ENCODE measurements around the gene KDM4C.

The KDM4C gene

GRCh38 chr9:7097785-7098752 lies 340.3 kb downstream of the KDM4C start:
- Histone ChIP-seq H3K9me3 (ENCODE audit: insufficient read depth, low read length) (no peaks in the 10 kb centered on the region), H3K79me2 (ENCODE audit: insufficient read depth, low read length) (no peaks in the 10 kb centered on the region), H4K20me1 (ENCODE audit: low read depth, low read length) (no peaks in the 10 kb centered on the region), H3K27ac (ENCODE audit: low read depth, low read length) (no peak overlapping the region), H3K4me2 (ENCODE audit: low read depth, low read length, poor library complexity, severe bottlenecking) (no peak overlapping the region), H3F3A (ENCODE audit: insufficient read depth) (no peaks in the 10 kb centered on the region), H3K4me3 (ENCODE audit: insufficient read depth, low read length, poor library complexity, severe bottlenecking) (no peak overlapping the region), H3K9ac (ENCODE audit: low read length) (no peak overlapping the region), H3K27me3 (ENCODE audit: low read length) (no peaks in the 10 kb centered on the region), H2AFZ (ENCODE audit: low read depth, low read length, severe bottlenecking) (no peak overlapping the region), H3K9me2 (replicated peaks; ENCODE audit: insufficient read depth, low read length) (no peaks in the 10 kb centered on the region), H3K36me3 (ENCODE audit: low read length) (no peaks in the 10 kb centered on the region)
- TF ChIP-seq, protein P1, sequence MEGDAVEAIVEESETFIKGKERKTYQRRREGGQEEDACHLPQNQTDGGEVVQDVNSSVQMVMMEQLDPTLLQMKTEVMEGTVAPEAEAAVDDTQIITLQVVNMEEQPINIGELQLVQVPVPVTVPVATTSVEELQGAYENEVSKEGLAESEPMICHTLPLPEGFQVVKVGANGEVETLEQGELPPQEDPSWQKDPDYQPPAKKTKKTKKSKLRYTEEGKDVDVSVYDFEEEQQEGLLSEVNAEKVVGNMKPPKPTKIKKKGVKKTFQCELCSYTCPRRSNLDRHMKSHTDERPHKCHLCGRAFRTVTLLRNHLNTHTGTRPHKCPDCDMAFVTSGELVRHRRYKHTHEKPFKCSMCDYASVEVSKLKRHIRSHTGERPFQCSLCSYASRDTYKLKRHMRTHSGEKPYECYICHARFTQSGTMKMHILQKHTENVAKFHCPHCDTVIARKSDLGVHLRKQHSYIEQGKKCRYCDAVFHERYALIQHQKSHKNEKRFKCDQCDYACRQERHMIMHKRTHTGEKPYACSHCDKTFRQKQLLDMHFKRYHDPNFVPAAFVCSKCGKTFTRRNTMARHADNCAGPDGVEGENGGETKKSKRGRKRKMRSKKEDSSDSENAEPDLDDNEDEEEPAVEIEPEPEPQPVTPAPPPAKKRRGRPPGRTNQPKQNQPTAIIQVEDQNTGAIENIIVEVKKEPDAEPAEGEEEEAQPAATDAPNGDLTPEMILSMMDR (IDR thresholded peaks at IDR 0.05; ENCODE audit: insufficient read depth, low read length, poor library complexity, severe bottlenecking): no peak
- no peak for TF ChIP-seq EZH2phosphoT487 (conservative IDR thresholded peaks at IDR 0.05; ENCODE audit: low read length)

DNA sequence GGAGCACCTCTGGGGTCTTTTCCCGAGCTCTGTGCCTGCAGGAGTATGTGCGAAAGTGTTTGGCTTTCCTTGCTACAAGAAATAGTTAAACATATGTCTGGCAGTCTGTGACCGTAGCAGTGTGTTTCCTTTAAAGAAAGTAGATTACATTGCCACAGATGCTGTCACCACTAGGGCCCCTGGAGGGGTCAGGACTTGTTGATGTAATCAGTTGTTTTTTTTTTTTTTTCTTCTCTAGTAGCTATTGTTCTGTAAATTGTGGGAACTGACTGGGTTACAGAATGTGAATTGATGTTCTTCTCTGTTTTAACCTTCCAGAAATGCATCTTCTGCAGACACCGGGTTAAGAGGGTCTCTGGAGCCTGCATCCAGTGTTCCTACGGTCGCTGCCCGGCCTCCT lies 345.6 kb downstream of the KDM4C start:
- Histone ChIP-seq H3K27ac (ENCODE audit: low read depth, low read length) (no peak overlapping the region), H3K36me3 (ENCODE audit: low read length) (no peaks in the 10 kb centered on the region; the same call in 1 of the 2 replicates), H4K20me1 (ENCODE audit: low read depth, low read length) (no peaks in the 10 kb centered on the region), H3K9me3 (ENCODE audit: insufficient read depth, low read length) (no peaks in the 10 kb centered on the region), H3F3A (ENCODE audit: insufficient read depth) (no peaks in the 10 kb centered on the region), H3K79me2 (ENCODE audit: insufficient read depth, low read length) (no peaks in the 10 kb centered on the region), H3K9me2 (replicated peaks; ENCODE audit: insufficient read depth, low read length) (no peaks in the 10 kb centered on the region), H3K4me3 (ENCODE audit: insufficient read depth, low read length, poor library complexity, severe bottlenecking) (no peak overlapping the region), H3K9ac (ENCODE audit: low read length) (no peak overlapping the region), H3K27me3 (ENCODE audit: low read length) (no peaks in the 10 kb centered on the region), H2AFZ (ENCODE audit: low read depth, low read length, severe bottlenecking) (no peak overlapping the region), H3K4me2 (ENCODE audit: low read depth, low read length, poor library complexity, severe bottlenecking) (no peak overlapping the region)
- TF ChIP-seq, protein P1 (IDR thresholded peaks at IDR 0.05; ENCODE audit: insufficient read depth, low read length, poor library complexity, severe bottlenecking): no peak
- TF ChIP-seq EZH2phosphoT487 (conservative IDR thresholded peaks at IDR 0.05; ENCODE audit: low read length): no peak

GRCh38 chr9:7103771-7104170 lies 346.0 kb downstream of the KDM4C start:
- Histone ChIP-seq H3K4me2 (ENCODE audit: low read depth, low read length, poor library complexity, severe bottlenecking) (no peak overlapping the region), H3K9me2 (replicated peaks; ENCODE audit: insufficient read depth, low read length) (no peaks in the 10 kb centered on the region), H3K27ac (ENCODE audit: low read depth, low read length) (no peak overlapping the region)

More at GRCh38 chr9:7103771-7104170, 346.0 kb downstream of the KDM4C start:
- Histone ChIP-seq H3K9ac (ENCODE audit: low read length) (no peak overlapping the region), H3K4me3 (ENCODE audit: insufficient read depth, low read length, poor library complexity, severe bottlenecking) (no peak overlapping the region), H3K79me2 (ENCODE audit: insufficient read depth, low read length) (no peaks in the 10 kb centered on the region), H3K36me3 (ENCODE audit: low read length) (no peaks in the 10 kb centered on the region; the same call in 1 of the 2 replicates), H3K9me3 (ENCODE audit: insufficient read depth, low read length) (no peaks in the 10 kb centered on the region), H2AFZ (ENCODE audit: low read depth, low read length, severe bottlenecking) (no peak overlapping the region), H4K20me1 (ENCODE audit: low read depth, low read length) (no peaks in the 10 kb centered on the region), H3K27me3 (ENCODE audit: low read length) (no peaks in the 10 kb centered on the region), H3F3A (ENCODE audit: insufficient read depth) (no peaks in the 10 kb centered on the region)
- no peak for TF ChIP-seq EZH2phosphoT487 (conservative IDR thresholded peaks at IDR 0.05; ENCODE audit: low read length)
- TF ChIP-seq, protein P1 (IDR thresholded peaks at IDR 0.05; ENCODE audit: insufficient read depth, low read length, poor library complexity, severe bottlenecking): no peak

All from SU-DHL-6 (cell line).